Stimulated activated CD8-positive, alpha-beta memory T cell treated with anti-CD3 and anti-CD28 coated beads, Interleukin-12 subunit alpha, Interleukin-12 subunit beta, amount 100 ng/mL, for 24 hours (primary cell): Measurements from ENCODE around the gene TNFAIP8.

Source experiments
- DNase-seq: peaks from one replicate; pipeline ENCODE4 v3.0.0-alpha.2; 2020; ENCODE audit errors: extremely low read depth

The TNFAIP8 gene

GRCh38 chr5:119329666-119330065, 26.2 kb upstream of the TNFAIP8 start:
- no peak for DNase-seq

- no peak for DNase-seq
These were observed 25.2 kb upstream of the TNFAIP8 start for GRCh38 chr5:119330367-119331183.

DNA sequence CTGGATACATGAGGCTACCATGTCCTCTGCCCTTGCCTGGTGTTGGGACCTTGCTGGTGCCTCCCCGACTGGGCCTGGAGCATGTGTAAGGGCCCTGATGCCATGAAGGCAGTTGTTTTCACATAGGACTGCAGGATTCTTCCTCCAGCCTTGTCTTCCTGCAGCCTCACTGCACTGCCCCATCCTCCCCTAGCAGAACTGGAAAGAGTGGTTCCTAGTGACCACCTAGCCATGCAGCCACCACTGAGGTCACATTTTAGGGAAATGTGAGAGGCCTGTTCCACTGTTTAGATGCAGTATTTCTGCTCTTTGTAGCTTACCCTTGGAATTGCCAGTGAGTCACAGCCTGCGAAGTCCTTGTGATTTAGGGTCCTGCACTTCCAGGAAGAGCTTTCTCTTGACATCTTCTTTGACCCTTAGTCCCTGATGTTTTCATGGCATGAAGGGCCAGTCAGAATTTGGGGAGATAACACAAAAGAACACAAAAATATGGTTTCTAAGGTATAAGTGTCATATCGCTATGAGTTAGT, 24.2 kb upstream of the TNFAIP8 start:
- no peak for DNase-seq

GRCh38 chr5:119332208-119332607, 23.6 kb upstream of the TNFAIP8 start:
- no peak for DNase-seq

DNA sequence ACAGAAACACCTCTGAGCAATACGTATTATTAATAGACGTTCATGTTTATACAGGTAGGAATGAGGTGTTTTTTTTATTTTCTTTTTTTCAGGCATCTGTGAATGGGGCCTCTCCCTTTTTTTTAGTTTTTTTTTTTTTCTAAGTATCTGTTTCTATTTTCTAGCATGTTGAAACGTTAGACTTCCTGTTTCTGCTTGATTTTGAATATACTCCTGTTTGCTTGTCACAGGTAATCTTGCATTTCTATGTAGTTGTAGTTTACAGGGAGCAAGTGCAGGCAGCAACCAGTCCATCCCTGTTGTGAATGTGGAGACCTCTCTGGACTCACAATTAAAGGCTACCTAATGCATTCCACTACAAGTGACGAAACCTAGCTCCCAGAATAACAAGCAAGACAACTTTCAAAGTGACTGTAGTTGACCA, 22.8 kb upstream of the TNFAIP8 start:
- no peak for DNase-seq

GRCh38 chr5:119333421-119333851, 22.4 kb upstream of the TNFAIP8 start:
- DNase-seq: no peak

GRCh38 chr5:119335261-119335677, 20.6 kb upstream of the TNFAIP8 start:
- no peak for DNase-seq

- no peak for DNase-seq
These were observed 19.6 kb upstream of the TNFAIP8 start for GRCh38 chr5:119336262-119336661.

- DNase-seq: no peak
These were observed 18.8 kb upstream of the TNFAIP8 start for GRCh38 chr5:119336845-119337580.

DNA sequence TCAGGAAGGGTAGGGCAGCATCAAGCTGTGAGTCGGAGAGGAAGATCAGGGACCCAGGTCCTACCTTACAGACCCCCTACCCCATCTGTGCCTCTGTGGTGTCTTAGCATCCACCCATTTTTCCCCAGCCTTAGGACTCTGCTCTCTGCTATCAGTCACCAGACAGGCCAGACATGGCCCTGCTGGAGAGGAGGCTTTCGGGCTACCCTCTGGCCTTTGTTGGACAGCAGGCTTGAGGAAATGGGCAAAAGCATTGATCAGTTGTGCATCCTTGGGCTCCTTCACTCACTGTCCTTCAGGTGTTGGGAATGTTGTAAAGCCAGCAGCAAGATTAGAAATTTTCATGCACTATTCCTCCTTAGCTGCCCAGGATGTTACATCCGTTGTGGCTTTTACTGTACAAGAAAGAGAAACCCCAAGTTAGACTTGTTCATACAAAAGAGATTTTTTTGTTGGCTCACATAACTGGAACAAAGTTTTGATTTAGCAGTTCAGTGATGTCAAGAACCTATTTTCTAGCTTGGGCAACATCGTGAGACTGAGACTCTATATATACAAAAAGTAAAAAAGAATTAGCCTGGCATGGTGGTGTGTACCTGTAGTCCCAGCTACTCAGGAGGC, 17.4 kb upstream of the TNFAIP8 start:
- no peak for DNase-seq

DNA sequence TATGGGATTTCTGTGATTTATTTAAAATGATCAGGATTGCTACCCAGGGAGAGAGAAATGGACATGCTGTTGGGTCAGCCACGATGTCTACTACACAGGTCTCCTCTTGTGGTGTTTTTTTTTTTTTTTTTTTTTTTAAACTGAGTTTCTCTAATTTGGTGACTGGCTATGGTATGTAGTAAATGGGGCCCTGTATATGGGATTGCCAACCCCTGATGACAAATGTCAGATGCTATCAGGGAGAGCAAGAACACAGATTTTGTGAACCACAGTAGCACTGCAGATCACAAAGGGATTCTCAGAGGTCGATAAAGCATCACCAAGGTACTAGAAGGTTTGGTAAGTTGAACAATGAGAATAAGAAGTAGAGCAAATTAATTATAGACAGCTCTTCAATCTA, 16.5 kb upstream of the TNFAIP8 start:
- no peak for DNase-seq

DNA sequence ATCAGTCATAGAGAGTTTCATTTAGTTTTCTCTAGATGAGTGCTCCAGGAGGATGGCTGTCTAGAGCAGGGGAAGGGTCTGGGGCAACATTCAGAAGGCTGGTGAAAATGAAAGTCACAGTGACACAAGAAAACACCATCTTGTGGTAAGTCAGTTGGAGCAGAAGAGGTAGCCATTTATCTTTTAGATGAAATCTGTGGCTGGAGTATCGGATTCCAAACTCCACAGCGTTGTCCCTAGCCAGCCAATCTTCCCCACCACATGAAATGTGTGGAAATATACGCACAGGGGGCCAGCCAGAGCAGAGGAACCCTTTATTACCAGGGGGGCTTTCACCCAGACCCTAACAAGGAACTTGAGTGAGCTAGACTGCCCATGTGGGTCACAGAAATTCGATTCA, 15.9 kb upstream of the TNFAIP8 start:
- DNase-seq: no peak

- no peak for DNase-seq
These were observed 15.1 kb upstream of the TNFAIP8 start for GRCh38 chr5:119340597-119341218.

GRCh38 chr5:119341452-119342349, 14.1 kb upstream of the TNFAIP8 start:
- no peak for DNase-seq

DNA sequence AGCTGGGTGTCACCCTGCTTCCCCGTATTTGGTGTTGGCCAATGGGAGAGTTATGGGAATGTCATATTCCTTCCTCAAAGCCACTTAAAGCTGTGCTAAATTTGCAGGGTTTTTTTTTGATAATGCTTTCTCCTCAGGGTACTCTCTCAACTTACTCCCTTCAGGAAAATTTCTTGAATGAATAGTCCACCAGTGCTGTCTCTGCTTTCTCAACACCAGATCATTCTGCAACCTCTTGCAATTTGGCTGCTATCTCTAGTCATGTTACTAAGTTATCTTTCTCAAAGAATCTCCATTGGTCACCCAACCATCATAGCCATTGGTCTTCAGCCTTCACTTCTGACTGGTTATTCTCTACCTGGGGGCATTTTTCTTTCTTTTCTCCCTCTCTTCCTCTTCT, 13.4 kb upstream of the TNFAIP8 start:
- no peak for DNase-seq

- DNase-seq: no peak
These were observed 12.8 kb upstream of the TNFAIP8 start for GRCh38 chr5:119343052-119343451.

- no peak for DNase-seq
These were observed 12.1 kb upstream of the TNFAIP8 start for GRCh38 chr5:119343766-119344165.

DNA sequence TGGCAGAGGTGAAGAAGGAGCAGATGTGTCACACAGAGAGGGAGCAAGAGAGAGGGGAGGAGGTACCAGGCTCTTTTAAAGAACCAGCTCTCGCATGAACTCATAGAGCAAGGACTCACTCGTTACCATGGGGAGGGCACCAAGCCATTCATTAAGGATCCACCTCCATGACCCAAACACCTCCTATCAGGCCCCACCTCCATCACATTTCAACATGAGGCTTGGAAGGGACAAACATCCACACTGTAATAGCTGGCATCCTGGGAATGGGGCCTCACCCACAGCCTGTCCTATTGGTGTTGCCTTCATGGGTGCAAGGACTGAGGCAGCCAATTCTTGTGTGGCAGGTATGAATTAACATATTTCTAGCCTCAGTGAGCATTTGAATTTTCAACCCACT, 11.6 kb upstream of the TNFAIP8 start:
- no peak for DNase-seq

DNA sequence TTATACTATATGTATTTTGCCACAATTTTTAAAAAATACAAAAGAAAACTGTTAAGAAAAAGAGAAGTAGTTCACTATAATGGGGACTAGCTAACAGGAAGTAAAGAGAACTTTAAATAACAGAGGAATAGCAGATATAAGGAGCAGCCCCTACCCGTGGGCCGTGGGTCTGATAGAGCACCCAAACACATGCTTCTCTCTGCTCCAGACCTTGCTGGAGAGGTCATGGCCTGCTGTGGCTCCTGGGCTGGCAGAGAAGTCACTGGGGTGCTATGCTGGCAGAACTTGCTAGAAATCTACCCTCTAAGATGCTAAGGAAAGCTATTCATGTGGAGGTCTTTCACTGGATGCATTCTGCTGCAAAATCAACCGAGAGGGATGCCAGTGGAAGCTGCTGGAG, 10.0 kb upstream of the TNFAIP8 start:
- DNase-seq: no peak

- no peak for DNase-seq
These were observed 9.4 kb upstream of the TNFAIP8 start for GRCh38 chr5:119346394-119346793.

GRCh38 chr5:119347574-119347973, 8.2 kb upstream of the TNFAIP8 start:
- DNase-seq: no peak
